NCI-H2196 (cell line): ENCODE measurements around the gene FLNA.

Source experiments
- DNase-seq: peaks from one replicate; lab custom pipeline; 2025; ENCODE audit not compliant: unreplicated experiment; lab: John Stamatoyannopoulos, UW

The FLNA gene

DNA sequence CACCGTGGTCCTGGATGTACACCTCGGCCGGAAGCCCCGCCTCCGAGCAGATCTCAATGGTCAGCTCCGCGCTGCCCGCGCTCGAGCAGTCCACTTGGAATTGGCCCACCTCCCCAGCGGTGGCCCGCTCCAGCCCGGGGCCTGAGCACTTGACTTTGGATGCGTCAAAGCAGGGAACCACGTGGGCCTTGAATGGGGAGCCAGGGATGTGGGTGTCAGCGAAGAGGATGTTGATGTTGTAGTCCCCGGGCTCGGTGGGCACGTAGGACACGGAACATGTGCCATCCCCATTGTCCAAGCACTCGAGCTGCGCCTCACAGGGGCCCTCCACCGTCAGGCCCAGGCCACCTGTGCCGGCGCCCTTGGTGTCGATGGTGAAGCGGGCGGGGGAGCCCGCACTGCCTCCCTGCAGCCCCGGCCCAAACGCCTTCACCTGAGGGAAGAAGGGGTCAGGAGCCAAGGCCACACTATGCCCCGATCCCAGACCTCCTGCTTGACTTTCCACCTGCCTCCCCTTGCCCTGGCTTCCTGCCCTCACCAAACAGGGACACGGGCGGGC lies 14.2 kb downstream of the FLNA start:
- DNase-seq: no peak

DNA sequence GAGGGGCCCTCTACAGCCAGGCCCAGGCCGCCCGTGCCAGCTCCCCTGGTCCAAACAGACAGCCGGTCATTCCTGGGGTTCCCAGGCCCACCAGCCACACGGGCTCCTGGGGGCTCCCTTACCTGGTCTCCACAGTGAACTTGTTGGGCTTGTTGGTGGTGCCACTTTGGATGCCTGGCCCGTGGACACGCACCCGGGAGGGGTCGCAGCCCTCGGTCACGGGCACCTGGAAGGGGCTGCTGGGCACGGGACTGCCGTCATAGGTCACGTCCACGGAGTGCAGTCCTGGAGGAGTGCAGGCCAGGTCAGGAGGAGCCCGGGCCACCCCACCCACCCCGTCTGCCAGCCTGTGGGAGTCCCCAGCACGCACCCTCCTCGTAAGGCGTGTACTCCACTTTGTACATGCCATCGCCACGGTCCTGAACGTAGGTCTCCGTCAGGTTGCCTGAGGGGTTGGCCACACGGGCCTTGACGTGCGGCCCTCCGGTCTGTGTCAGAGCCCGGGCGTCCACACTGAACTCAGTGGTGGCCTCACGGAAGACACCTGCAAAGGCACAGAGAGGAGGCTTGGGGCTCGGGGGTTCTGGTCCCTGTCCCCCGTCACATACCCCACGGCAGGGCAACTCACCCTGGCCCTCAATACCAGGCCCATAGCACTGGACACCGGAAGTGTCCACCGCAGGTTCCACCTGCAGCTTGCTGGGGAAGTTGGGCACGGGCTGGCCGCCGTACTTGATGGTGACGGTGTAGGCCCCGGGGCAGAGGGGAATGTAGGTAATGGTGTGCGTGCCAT lies 14.9 kb downstream of the FLNA start:
- DNase-seq: no peak

DNA sequence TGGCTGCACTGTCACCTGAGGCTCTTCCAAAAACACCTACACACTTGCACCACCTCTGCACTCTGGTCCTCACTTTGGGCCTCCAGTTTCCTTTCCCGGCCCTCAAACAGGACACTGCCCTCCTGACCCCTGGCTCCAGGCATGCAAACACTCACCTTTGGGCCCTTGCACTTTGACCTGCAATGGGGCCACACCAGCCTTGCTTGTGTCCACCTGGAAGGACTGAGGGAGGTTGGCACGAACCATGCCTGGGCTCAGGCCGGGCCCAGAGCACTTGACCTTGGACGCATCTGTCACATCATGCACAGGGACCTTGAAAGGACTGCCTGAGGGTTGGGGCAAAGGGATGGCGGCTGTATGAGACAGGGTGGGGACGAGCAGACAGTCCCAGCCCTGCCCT lies 15.6 kb downstream of the FLNA start:
- no peak for DNase-seq

DNA sequence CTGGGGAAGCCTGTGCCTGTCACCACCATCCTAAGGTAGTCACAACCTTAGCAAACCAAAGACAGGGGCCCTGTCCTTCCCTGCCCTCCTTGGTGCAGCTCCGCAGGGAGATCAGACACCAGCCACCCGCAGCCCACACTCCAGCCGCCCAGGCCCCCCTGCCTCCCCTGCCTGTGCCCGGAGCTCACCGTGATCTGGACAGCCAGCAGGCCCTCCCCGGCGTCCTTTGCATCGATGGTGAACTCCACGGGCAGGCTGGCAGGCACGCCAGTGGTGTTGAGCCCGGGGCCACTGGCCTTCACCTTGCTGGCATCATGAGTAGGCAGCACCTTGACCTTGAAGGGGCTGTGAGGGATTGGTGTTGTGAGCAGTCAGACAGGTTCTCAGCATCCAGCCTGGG lies 16.4 kb downstream of the FLNA start:
- no peak for DNase-seq

DNA sequence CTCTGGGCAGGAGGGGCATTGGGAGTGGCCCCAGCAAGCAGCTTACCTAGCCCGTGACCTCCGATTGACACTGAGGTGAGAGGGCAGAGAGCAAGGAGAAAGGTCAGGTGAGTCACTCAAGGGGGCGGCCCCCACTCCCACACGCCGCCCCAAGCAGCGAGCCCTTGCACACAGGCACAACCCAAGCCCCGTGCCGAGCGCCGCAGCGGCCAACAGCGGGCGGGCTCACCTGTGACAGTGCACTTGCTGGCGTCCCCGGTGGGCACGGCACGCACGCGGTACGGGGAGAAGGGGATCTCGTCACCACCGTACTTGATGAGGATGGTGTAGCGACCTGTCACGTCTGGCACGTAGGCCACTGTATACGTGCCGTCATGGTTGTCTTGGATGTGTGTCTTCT lies 17.2 kb downstream of the FLNA start:
- DNase-seq: no peak

DNA sequence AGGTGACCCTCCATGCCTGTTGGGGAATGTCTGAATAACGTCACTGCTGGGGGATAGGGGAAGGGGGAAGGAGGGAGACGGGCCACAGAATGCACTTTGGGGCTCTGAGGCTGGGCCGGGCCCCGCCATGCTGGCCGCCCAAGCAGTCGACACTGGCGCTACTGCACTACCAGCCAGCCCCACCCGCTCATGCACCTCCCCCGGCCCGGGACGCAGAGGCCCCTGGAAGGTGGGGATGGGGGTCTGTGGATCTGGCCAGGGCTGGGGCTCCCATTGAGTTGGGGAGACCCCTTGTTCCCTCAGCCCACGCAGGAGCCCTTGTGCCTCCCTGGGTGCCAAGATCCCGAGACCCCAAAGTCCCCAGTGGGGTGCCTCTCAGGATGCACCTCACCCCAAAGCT lies 17.8 kb downstream of the FLNA start:
- no peak for DNase-seq

DNA sequence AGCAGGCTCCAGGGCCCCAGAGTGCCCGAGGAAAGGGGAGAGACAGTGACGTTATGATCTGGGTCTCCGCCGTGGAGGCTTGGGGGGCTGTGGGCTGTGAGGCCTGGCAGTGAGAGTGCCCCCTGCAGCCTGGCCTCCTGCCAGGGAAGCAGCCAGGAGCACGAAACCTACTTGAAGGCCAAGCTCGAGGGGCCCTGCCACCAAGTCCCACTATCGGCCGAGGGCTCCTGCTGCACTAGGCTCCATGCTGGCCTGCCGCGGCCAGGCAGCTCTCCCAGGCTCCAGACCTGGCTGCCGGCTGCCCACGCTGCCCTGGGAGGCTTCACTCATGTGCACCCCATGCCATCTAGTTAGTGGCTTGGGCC lies 18.7 kb downstream of the FLNA start:
- DNase-seq: no peak

DNA sequence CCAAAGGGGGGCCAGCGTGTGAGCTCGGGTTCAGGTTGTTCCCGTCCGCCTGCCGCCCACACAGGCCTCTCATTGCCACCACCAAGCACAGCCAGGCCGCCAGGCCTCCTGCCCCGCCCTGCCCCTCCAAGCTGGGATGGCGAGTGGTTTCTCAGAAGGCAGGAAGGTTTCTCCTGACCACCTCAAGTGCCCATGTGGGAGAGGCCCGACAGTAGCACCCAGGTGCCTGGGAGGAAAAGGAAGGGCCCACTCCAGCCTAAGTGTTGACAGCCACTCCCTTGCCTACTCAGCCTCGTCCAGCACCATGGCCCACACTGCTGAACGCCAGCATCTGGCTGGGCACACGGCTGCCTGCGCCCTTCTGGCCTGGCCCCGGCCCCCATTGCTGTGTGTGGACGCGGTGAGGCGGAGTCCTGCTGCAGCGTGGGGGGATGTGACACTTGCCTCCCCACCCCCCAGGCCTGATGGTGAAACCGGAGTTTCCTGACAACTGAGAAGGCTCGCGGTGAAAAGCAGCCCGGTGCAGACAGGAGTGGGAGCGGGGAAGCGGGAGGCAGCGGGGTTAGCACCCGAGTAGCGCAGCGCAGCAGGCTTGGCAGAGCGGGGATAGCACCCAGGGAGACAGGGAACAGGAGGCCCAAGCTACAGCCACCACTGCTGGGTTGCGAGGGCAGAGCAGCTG lies 19.2 kb downstream of the FLNA start:
- no peak for DNase-seq

DNA sequence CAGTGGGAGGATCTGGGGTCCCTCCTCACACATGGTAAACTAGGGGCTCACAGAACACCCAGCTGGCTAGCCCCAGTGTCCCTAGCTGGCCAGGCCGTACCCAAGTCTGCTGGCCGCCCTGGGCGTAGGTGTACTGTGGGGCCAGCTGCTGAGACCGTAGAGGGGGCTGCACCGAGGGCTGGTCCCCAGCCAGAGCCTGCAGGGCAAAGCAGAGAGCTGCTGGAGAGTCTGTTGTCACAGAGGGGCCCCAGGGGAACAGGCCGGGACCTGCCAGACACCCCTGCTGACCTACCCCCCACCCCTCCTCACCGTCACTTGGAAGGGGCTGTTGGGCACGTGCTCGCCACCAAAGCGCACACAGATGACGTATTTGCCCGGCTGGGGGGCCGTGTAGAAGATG lies 19.9 kb downstream of the FLNA start:
- DNase-seq: no peak

DNA sequence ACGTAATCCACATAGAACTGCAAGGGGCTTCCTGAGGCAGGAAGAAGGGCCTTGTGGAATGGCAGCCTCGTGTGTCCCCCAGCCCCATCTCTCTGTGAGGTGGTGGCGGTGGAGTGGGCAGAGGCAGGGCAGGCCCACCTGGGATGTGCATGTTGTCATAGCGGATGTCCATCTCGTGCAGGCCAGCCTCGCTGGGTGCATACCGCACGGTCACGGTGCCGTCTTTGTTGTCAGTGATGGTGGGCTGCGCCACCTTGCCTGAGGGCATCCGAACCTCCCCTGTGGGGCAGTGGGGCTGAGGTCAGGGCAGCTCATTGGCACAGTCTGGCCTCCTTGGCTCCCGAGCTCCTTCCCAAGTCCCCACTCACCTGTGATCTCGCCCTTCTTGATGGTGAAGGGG lies 20.4 kb downstream of the FLNA start:
- DNase-seq: no peak

DNA sequence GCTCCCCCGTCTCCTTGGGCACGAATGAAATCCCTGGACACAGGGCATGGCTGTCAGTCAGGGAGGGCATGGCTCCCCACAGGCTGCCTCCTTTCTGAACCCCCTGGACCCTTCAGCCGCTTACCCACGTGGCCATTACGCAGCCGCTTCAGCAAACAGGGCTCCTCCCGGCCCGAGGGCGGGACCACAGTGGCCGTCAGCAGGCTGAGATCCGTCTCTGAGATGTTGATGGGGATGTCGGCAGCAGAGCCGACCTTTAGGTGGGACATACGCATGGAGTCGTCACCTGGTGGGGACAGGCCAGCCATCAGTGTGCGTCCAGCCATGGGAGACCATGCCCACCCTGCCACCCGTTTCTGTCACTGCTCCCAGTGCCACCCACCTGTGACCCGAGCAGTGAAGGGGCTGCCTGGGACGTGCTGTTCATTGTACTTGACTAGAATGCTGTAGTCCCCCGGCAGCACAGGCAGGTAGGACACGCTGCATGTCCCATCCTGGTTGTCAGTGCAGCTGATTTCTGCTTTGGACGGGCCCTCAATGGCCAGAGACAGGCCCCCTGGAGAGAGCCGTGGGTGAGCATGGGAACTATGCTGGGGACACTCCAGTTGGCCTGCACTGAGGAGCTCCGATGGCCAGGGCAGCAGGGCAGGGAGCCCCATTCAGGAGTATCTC lies 21.1 kb downstream of the FLNA start:
- no peak for DNase-seq

DNA sequence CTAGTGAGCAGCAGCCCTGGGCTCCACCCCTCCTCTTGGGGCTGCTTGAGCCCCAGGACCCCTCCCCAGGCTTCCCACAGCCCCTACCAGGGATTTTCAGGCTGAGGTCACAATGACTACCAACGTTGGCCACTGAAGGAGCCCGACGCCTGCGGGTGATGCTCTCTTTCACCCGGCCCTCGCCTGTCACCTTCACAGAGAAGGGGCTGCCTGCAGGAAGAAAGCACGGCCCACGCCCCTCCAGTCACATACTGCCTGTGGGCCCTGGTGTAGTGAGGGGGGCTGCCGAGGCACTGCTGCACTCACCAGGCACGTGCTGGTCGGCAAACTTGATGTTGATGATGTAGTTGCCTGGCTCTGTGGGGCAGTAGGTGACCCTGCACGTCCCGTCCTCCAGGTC lies 22.0 kb downstream of the FLNA start:
- DNase-seq: no peak

DNA sequence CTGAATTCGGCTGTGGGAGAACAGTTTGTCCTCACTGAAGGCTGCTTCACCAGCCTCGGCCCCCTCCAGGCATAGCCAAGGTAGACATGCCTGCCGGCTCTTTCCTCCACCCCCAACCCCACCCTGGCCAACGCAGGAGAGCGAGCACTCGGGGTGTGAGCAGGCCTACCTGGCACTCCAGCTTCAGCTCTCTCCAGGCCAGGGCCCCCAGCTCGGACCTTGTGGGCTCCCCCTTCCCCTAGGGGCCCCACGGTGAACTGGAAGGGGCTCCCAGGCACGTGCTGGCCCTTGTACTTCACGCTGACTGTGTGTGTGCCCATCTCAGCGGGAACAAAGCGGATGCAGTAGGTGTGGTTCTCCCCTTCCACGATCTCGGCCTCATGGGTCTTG lies 22.4 kb downstream of the FLNA start:
- no peak for DNase-seq

DNA sequence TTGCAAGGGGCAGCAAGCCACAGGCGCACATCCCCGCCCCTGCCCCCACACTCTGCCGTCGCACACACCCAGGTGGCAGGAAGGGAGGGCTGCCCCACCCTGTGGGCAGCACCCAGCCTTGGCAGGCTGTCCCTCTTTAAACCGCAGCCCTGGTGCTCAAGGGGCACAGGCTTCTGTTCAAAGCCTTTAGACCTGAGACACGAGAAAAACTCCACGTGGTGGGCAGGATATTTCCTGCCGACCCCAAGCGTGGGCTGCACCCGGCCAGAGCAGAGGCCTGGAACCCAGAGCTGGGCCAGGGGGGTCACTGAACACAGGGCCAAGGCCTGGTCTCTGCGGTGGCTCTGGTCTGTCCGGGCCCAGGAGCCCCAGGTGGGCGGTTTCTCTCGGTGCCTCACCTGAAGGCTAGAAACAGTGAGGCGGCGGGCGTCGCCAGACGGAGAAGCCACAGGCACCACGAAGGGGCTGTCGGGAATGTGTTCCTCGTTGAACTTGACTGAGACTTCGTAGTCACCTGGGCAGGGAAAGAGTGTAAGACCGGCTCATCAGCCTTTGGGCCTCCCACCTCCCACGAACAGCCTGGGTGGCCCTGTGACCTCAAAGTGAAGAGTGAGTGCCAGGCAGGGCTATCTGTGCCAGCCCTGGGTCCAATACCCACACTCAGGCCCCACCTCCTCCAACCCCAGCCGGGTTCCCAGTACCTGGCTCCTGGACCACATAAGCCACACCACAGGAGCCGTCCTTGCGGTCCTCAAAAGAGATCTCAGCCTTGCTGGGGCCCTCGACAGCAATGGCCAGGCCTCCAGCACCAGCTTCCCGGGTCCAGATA lies 23.0 kb downstream of the FLNA start:
- no peak for DNase-seq

DNA sequence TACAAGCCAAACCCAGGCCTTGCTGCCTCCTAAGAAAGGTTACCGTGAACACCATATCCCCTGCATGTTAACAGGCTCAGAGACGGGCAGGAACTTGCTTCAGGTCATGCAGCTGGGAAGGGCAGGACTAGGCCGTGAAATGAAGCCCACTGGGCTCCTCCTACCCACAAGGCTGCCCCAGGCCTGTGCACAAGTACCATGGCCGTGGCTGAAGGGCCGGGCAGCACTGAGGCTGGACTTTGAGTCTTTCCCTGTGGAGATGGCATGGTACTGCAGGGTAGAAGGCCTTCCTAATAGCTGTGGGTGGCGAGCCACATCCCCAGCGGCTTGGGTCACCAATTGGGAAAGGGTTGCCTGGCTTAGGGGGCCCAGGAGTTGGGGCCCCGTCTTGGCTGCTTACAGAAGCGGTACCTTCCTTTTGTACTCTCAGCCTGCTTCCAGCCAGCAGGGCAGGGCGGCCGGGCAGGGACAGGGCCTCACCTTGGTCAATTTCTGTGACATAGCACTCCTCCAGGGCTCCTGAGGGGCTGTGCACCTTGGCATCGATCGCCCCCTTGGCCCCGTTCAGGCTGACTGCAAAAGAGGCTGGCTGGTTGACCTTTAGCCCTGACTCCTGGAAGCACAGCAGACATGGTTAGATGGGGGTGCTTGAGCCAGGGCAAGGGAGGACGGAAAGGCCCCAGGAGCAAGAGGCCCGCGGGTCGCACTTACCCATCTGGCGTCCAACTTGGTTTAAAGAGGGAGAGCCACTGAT lies 23.8 kb downstream of the FLNA start:
- no peak for DNase-seq

DNA sequence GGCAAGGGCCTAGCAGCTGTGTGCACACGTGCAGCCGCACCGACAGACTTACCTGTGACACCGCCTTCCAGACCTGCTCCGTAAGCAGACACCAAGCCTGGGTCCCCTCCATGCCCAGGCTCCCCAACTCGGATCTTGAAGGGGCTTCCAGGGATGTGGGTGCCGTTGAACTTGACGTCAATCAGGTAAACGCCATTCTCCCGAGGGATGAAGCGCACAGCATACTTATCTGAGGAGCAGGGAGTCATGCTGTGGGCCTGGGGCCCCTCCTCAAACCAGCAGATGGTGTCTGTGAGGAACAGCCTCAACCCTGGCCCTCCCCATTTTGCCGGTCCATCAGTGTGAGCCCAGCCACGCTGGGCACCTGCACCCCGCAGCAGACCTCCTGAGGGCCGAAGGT lies 24.5 kb downstream of the FLNA start:
- DNase-seq: no peak

DNA sequence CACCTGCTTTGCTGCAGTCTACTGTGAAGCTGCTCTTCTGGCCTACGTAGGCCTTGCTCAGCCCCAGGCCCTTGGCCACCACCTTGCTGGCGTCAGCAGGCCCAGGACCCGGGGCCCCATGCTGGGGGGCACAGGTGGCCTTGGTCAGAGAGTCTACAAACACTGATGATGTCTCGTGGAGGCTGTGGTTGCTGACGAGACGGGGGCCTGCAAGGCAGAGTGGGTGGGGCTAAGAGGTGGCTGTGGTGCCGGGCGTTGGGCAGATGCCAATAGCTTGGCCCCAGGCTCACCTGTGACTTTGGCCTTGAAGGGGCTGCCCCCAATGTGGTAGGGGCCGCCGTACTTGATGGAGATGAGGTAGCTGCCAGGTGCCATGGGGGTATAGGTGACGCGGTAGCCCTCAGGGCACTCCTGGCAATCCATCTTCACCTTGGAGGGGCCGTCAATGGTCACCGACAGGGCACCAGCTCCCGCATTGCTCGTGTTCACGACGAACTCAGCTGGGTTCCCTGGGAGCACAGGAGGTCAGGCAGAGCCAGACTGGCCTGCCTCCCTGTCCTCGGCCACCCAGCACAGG lies 25.0 kb downstream of the FLNA start:
- no peak for DNase-seq

DNA sequence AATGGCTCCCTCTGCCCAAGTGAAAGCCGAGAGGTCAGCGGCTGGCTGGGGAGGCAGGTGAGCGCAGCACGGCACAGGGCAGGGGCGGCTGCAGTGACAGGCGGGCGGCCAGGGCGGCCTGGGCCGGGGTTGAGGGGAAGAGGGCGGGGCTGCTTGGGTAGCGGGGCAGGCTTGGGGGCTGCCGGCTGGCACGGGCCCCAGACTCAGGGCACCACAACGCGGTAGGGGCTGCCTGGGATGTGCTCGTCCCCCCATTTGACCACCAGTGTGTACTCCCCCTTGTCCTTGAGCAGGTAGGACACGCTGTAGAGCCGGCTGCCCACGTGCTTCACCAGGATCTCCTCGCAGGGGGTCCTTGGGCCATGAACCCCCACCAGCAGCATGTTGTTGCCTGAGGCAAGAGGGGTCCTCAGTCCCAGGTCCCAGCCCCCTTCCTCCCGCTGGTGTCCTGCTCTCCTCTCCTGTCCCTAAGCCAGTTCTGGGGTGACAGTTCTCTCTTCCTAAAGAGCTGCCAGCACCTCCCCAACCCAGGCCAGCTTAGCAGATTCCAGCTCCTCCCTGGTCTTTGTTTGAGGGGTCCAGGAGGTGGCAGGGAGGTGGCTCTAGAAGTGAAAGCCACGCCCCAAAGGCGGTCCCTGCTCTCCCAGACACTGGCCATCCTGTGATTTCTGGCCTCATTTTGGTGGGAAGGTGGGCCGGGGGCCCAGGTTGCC lies 25.6 kb downstream of the FLNA start:
- DNase-seq: no peak

DNA sequence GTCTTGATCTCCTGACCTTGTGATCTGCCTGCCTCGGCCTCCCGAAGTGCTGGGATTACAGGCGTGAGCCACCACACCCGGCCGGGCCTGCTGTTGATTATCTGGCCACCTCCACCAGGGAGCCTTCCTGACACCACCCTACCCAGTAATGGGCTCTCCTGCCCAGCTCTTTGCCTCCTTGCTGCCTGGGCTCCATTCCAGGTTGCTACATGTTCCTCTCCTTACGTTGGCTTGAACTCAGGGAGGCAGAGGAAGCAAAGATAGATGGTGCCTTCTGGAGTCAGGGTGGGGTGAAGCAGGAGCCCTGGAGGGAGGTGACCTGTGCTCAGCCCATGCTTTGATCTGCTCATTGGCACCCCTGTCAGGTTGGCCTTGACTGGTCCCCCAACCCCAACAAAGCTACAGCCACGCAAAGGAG lies 26.3 kb downstream of the FLNA start:
- no peak for DNase-seq
